Esophagus squamous epithelium (tissue), 4 donors: Measurements from ENCODE around the gene TRMT61A.

Experiments
- POLR2A ChIP-seq, 4 donors: fragments of 450-650 bp; IDR thresholded peaks; one replicate each; pipeline ENCODE4 v1.6.1; 2017; ENCODE audit warnings: antibody characterized with exemption in 4 of 4, mild to moderate bottlenecking in 4 of 4, moderate library complexity in 3 of 4
- TF ChIP-seq, protein P1 (sequence below), 6 experiments: fragments of 450-650 bp in 4 of 6; fragments of 200-600 bp in 2 of 6; sonication (generic) in 2 of 6; IDR thresholded peaks; one replicate each; pipeline ENCODE4 v1.5.1; 2016 to 2019; ENCODE audit warnings: antibody characterized with exemption in 6 of 6, mild to moderate bottlenecking in 4 of 6, moderate library complexity in 4 of 6

DNA sequence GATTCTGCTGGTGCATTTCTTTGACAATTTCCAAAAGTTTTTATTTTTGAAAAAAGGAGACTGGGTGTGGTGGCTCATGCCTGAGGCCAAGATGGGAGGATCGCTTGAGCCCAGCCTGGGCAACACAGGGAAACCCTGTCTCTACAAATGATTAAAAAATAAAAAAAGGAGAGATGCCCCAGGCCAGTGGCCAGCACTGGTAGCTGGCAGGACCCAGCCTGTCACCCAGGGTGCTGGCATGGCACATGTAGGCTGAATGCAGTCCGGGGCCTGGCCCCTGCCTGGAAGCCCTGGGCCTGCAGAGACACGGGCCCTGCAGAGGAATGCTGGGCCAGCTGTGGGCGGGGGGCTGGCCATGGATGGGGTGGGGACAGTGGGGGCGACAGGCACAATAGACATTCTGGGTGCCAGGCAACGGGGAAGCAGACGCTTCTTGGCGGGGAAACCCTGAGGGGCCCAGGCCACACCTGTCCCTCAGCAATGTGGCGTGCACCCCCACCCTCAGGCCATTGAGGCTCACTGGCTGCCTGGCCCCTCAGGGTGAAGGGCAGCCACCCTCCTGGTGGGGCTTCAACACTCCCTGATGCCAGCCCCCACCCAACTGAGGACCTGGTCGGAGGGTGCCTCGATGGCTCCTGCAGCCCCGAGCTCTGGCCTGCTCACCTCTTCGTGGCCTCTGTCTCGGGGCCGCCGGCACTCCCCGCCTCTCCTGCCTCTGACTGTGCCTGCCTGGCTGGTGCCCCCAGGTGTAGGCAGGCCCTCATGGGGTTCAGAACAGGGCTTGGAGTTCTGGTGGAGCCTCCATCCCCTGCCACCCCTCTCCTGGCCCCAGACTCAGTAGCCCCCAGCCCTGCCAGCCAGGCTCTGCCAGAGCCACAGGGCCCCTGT, 12.1 kb downstream of the TRMT61A start:
- TF ChIP-seq, protein P1, sequence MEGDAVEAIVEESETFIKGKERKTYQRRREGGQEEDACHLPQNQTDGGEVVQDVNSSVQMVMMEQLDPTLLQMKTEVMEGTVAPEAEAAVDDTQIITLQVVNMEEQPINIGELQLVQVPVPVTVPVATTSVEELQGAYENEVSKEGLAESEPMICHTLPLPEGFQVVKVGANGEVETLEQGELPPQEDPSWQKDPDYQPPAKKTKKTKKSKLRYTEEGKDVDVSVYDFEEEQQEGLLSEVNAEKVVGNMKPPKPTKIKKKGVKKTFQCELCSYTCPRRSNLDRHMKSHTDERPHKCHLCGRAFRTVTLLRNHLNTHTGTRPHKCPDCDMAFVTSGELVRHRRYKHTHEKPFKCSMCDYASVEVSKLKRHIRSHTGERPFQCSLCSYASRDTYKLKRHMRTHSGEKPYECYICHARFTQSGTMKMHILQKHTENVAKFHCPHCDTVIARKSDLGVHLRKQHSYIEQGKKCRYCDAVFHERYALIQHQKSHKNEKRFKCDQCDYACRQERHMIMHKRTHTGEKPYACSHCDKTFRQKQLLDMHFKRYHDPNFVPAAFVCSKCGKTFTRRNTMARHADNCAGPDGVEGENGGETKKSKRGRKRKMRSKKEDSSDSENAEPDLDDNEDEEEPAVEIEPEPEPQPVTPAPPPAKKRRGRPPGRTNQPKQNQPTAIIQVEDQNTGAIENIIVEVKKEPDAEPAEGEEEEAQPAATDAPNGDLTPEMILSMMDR (IDR thresholded peaks at IDR 0.05) = no peak
- no peak for TF ChIP-seq POLR2A (IDR thresholded peaks at IDR 0.05)
